Fibroblast of peridontal ligament (primary cell): Measurements from ENCODE around the gene PDE4B.
A peak's percentile ranks its signal among the peaks of the same experiment; 100 is the strongest.

Source experiments
- DNase-seq: peaks from one replicate; pipeline ENCODE4 v3.0.0-alpha.2; 2010; ENCODE audit errors: extremely low read depth

PDE4B gene

DNA sequence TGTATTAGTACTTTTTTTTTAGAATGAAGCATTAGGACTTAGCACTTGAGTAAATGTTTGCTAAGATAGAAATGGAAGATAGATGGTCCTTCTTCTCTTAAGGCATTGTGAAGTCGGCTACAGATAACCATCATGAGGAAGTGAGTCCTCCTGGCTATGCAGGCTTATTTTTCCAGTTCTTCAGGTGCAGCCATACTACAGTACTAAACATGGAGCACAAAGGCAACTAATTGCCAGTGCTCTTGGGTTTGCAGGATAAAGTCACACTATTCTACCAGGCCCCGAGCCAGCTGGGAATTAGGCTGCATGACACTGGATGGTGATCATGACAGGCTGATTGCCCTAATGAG lies 543.9 kb downstream of the PDE4B start:
- DNase-seq: no peak

DNA sequence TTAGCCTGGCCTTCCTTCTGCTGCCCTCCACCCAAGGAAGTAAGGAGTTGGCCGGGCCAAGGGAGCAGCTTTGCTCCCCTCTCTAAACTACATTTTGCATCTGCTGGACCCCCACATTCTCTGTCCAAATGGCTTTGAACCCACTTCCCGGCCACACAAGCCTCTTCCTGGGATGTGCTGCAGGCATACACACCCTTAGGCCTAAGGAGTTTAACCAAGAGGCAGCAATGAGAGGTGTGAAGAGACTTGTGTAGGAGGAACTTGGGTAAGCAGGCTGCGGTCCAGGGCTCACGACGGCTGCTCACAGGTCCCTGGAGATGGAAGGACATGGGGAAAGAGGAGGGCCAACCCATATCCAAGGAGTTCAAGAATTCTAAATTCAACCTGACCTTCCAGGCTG lies 544.6 kb downstream of the PDE4B start:
- no peak for DNase-seq

DNA sequence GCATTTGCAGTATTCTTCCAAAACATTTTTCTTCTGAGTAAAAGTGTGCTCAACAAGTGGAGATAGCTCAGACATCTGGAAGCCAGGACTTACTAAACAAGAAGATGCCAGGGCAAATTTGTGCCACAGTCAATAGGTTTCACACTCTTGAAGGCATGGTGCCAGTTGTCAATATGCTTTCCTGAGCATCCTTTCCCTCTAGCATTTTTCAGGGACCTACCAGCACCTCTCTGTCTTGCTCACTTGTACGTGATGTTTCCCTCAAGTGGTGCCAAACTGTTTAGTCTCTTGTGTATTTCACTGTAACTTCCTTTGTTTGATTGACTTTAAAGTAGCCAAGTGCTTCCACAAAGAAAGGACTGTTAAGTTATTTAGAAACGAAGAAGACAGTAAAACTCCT lies 547.2 kb downstream of the PDE4B start:
- no peak for DNase-seq

DNA sequence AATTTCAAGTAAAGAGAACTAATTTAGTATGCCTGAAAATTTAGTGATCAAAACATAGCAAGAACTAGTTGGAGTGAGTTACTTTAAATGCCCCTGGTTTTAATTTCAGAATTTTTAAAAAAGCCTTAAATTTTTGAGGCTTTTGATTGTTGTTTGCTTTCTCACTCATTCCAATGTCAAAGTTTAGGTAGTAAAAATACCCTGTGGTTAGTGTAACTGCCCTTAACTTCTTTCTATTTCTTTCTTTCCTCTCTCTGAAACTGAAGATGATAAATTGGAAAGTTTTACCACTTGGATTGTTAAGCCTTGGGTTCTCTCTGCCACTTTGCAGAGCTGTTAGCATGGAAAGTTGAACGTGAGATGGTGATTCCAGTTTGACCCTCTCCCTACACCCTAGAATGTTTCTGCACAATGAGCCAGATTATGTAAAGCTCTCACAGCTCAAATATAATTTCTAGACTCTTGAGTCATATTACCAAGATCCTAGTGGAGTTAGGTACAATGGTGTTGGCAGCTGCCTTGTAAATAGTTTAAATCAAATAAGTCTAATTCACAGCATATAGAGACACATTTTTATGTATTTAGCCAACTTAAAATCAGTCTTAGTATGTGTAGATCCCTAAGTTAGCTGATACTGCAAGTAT lies 548.9 kb downstream of the PDE4B start:
- DNase-seq: peak; percentile 48

- no peak for DNase-seq
Measured at GRCh38 chr1:66342707-66343106, 550.0 kb downstream of the PDE4B start.

- DNase-seq: no peak
Measured at GRCh38 chr1:66343569-66344325, 551.1 kb downstream of the PDE4B start.

DNA sequence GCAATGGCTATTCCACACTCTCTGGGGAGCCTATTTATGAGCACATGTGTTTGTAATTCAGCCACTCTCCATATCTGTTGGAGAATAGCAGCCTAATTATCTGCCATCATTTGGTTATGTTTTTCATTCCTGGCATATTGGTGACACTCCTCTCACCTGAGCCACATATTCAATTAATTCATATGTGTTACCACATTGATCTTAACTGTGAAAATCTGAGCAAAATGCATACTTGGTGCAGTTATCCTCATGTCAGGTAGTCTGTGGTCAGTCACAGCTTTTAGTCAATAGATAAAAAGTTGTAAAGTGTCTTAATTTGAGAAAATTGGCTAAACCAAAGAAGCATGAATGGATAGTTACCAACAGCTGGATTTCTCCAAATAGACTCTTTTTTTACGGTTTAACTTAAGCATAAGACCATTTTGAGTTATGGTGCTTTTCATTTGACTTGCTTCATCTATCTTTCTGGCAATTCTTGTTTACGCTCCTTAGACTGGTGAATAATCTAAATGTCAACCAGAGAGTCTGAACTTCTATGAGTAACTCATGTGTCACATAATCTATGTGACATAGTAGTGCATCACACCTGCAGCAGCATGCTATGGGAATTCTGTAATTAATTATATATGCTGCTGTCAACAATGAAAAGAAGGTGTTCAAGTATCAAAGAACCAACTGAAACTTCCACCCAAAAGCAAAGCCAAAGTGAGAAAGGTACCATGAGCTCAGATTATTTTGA lies 553.5 kb downstream of the PDE4B start:
- DNase-seq: no peak

DNA sequence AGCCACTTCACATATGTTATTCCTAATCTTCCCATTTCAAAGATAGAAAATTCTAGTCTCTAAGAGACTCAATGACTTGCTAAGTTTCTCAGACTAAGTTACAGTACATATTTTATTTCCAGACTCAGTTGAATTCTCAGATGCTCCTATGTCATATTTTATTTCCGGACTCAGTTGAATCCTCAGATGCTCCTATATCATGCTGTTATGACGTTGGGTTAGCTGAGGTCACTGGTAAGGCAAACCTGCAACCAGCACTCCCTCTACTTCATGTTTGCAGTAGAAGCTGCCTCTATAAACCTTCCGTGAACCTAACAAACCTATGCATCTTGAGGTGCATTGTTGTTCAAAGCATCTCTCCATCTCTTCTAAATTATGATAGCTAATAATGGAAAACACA lies 554.2 kb downstream of the PDE4B start:
- no peak for DNase-seq

DNA sequence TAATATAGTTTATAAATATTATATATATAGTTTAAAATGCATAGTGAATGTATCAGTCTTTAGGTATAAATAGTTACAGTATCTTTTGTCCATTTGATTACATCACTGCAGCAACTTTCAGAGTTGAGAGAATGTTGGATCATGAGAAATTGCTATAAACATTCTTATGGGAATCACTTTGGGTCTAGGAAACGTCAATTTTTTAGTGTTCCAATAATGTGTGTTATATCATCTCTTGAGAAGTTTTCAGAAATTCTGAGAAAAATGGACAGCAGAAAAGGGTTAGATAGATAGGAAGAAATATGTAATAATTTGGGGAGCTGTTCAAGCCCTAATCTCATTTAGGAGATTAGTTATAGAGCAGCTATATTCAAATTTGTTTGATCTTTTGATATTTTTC lies 556.1 kb downstream of the PDE4B start:
- DNase-seq: no peak

DNA sequence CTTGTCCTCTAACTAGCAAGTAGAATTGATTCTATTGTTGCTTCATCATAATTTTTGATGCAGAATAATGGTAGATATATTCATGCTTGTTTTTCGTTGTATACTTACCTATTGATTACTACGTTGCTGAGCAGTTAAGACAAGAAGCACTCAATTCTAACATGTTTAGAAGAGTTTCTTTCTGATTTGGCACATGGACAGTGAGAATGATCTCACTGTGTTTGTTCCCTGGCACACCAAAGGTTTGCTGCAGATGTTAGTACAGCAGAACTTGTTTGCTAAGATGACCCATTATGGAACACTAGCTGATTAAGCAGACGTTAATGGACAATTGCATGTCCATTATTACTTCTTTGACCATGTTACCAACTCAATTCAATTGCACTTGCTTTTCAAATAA lies 556.5 kb downstream of the PDE4B start:
- DNase-seq: no peak

- no peak for DNase-seq
Measured at GRCh38 chr1:66350001-66350547, 557.4 kb downstream of the PDE4B start.

DNA sequence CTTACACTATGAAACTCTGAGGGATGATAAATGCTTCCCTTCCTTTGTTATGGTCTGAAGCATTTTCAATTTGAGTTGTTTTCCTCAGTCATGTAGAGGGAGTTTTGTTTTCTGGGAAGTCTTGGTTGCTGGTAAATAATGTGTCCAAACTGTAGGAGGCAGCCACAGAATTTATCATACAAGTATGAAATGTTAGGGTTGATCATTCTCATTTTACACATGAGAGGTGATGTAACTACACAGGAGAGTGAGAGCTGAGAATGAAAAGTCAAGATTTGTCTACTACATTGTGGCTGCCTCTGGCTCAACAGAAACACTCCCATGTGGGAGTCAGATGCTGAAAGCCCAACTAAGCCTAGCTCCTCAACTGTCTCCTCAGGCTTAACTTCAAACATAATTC lies 558.8 kb downstream of the PDE4B start:
- peak; percentile 72 for DNase-seq

GRCh38 chr1:66351913-66352312 lies 559.2 kb downstream of the PDE4B start:
- DNase-seq: no peak

DNA sequence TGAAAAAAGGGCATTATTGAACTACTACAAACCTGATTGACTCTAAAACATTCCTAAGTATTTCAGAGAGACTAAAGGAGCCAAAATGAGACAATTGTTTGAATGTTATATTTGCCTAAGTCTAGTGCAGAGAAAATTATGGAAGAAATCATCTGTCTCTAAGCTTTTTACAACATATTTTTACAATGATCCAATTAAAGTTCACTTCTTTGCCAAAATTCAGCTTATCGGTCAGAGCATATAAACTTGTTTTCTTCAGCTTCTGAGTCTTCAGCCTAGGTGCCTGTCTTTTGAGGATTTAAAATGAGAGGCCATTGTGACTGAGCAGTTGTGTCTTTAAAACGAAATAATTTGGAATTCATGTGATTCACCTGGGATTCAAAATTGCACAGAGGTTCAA lies 560.1 kb downstream of the PDE4B start:
- peak; percentile 61 for DNase-seq

DNA sequence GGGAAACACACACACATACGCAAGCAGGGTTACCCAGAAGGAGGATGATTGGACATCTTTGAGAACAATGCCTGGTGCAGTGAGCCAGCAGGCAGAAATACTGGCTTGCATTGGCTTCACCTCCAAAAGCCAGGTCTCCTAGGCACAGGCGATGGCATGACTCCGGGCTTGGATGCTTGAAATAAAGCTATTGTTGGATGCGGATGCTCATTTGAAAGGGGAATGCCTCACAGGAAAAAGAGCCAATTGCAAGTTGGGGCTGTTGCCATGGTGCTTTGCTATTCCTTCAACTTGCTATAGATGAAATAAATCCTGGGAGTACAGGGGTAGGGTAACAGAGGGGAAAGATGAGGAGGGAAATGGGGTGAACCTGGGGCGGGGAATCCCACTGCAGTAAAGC lies 560.6 kb downstream of the PDE4B start:
- no peak for DNase-seq

GRCh38 chr1:66354311-66355201 lies 561.9 kb downstream of the PDE4B start:
- peak; percentile 82 for DNase-seq

GRCh38 chr1:66355756-66356155 lies 563.1 kb downstream of the PDE4B start:
- no peak for DNase-seq

GRCh38 chr1:66356605-66357004 lies 563.9 kb downstream of the PDE4B start:
- no peak for DNase-seq

DNA sequence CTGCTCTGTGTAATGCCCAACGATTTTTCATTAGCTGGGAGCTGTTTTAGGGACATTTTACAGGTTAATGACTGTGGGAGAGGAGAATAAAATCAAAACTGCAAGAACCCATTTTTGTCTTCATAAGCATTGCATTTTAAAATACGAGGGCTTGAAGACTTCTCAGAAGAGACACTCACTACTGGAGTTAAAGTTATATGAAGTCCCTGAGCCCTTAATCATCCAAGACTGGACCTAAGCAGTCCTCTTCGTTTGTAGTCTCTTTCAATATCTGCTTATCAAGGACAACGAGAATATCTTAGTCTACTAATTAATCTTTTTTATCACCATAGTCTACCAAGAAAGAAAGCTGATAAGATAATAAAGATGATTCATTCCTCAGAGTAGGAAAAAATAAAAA lies 564.3 kb downstream of the PDE4B start:
- no peak for DNase-seq

- DNase-seq: no peak
Measured at GRCh38 chr1:66357478-66358197, 564.9 kb downstream of the PDE4B start.

DNA sequence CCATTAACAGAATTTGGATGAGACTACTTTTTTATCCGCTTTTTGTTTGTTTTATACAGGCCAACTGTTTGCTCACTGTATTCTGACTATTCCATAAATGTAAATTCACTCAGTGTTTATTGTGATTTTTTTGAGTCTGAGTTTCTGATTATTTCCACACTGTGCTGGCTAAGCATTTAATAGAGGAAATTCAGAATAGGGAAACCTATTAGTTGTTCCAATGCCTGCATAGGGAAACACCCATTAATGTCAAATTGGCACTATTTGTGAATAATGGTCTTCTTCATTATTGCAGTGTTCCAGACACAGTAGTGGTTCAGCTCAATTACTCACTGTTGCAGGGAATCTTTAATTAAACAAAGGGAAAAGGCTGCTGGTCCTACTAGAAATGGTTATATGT lies 566.6 kb downstream of the PDE4B start:
- no peak for DNase-seq
